Neuronal stem cell (in vitro differentiated cells): ENCODE results near the gene CHN1.

Source experiments
- DNase-seq: peaks from one replicate; pipeline ENCODE4 v3.0.0-alpha.2; 2013; ENCODE audit warnings: low spot score
- H2AFZ ChIP-seq: one replicate; pipeline ENCODE4 v1.6.1; 2013; ENCODE audit warnings: mild to moderate bottlenecking, low read length, inconsistent platforms
- H2AK5ac ChIP-seq: 2 replicates; pipeline ENCODE4 v1.6.1; 2013; ENCODE audit warnings: low read depth, mild to moderate bottlenecking, inconsistent platforms, low read length, moderate library complexity, mixed read lengths
- H2BK120ac ChIP-seq: 2 replicates; pipeline ENCODE4 v1.6.1; 2013; ENCODE audit warnings: low read depth, mild to moderate bottlenecking, inconsistent platforms, low read length, moderate library complexity, mixed read lengths
- H2BK12ac ChIP-seq: one replicate; pipeline ENCODE4 v1.6.1; 2013; ENCODE audit warnings: low read length, inconsistent platforms
- H2BK15ac ChIP-seq: 2 replicates; pipeline ENCODE4 v1.6.1; 2013; ENCODE audit warnings: mild to moderate bottlenecking, low read length, inconsistent platforms, mixed read lengths
- H2BK5ac ChIP-seq: one replicate; pipeline ENCODE4 v1.6.1; 2013; ENCODE audit warnings: inconsistent platforms, mild to moderate bottlenecking, low read length, moderate library complexity
- H3K14ac ChIP-seq: one replicate; pipeline ENCODE4 v1.6.1; 2013; ENCODE audit warnings: low read length, inconsistent platforms
- H3K18ac ChIP-seq: 2 replicates; pipeline ENCODE4 v1.6.1; 2013; ENCODE audit warnings: low read length, inconsistent platforms
- H3K23ac ChIP-seq: 2 replicates; pipeline ENCODE4 v1.6.1; 2013; ENCODE audit warnings: low read depth, mild to moderate bottlenecking, mixed read lengths, low read length, inconsistent platforms; ENCODE audit not compliant: poor library complexity
- H3K27ac ChIP-seq: replicated peaks from 3 replicates; pipeline ENCODE4 v1.5.1; 2013; ENCODE audit warnings: low read length, inconsistent platforms
- H3K27me3 ChIP-seq, 3 experiments: 2 replicates each; pipeline ENCODE4 v1.6.1; 2013; ENCODE audit warnings: low read length in 3 of 3, mild to moderate bottlenecking in 2 of 3, inconsistent platforms in 1 of 3, low read depth in 1 of 3, mixed read lengths in 1 of 3, moderate library complexity in 1 of 3; ENCODE audit not compliant: control insufficient read depth in 3 of 3, insufficient read depth in 3 of 3
- H3K36me3 ChIP-seq, 2 donors: replicated peaks in 1 of 2; 2 replicates each; pipeline ENCODE4 v1.6.1; 2013; ENCODE audit warnings: low read length in 2 of 2; ENCODE audit not compliant: control insufficient read depth in 2 of 2, insufficient read depth in 2 of 2
- H3K4ac ChIP-seq: 2 replicates; pipeline ENCODE4 v1.6.1; 2013; ENCODE audit warnings: inconsistent platforms, mild to moderate bottlenecking, low read length, moderate library complexity
- H3K4me1 ChIP-seq, 2 donors: 1 replicate in 1 of 2; 2 replicates in 1 of 2; pipeline ENCODE4 v1.6.1; 2013; ENCODE audit warnings: low read length in 2 of 2, low read depth in 1 of 2; ENCODE audit not compliant: control insufficient read depth in 2 of 2, insufficient read depth in 1 of 2
- H3K4me2 ChIP-seq: one replicate; pipeline ENCODE4 v1.6.1; 2013; ENCODE audit warnings: mild to moderate bottlenecking, low read length, inconsistent platforms; ENCODE audit not compliant: insufficient read depth, poor library complexity, severe bottlenecking
- H3K4me3 ChIP-seq, 2 donors: 2 replicates each; pipeline ENCODE4 v1.5.1; 2013; ENCODE audit warnings: low read length in 2 of 2, mild to moderate bottlenecking in 2 of 2, inconsistent platforms in 1 of 2, moderate library complexity in 1 of 2
- H3K79me1 ChIP-seq: one replicate; pipeline ENCODE4 v1.6.1; 2013; ENCODE audit warnings: low read depth, mild to moderate bottlenecking, inconsistent platforms, low read length, moderate library complexity
- H3K9ac ChIP-seq: one replicate; pipeline ENCODE4 v1.6.1; 2013; ENCODE audit warnings: mild to moderate bottlenecking, low read depth, low read length, inconsistent platforms; ENCODE audit not compliant: poor library complexity
- H3K9me3 ChIP-seq, 2 donors: replicated peaks in 1 of 2; 2 replicates each; pipeline versions ENCODE3 to v1.6.1; 2013; ENCODE audit warnings: low read length in 2 of 2, mild to moderate bottlenecking in 2 of 2, inconsistent platforms in 1 of 2, low read depth in 1 of 2, mixed read lengths in 1 of 2, moderate library complexity in 1 of 2; ENCODE audit not compliant: control insufficient read depth in 2 of 2, insufficient read depth in 1 of 2
- H4K8ac ChIP-seq: one replicate; pipeline ENCODE4 v1.6.1; 2013; ENCODE audit warnings: low read depth, mild to moderate bottlenecking, inconsistent platforms, low read length, moderate library complexity
- H4K91ac ChIP-seq: one replicate; pipeline ENCODE4 v1.6.1; 2013; ENCODE audit warnings: low read length, low read depth, mild to moderate bottlenecking, inconsistent platforms; ENCODE audit not compliant: poor library complexity
- WGBS, 2 donors: extraction: QIAGEN DNeasy Blood & Tissue Kit; methylation state at CpG; one replicate each; pipeline ENCODE4 v1.1.7; 2013; ENCODE audit warnings: missing lambda C conversion rate in 2 of 2, mixed read lengths in 1 of 2; ENCODE audit not compliant: insufficient read length in 2 of 2, insufficient replicate concordance in 1 of 2; ENCODE audit errors: extremely low coverage in 2 of 2; 5-methylcytosine and 5-hydroxymethylcytosine counted together

CHN1 gene

GRCh38 chr2:174791746-174792280 lies 213.4 kb downstream of the CHN1 start:
- Histone ChIP-seq H4K91ac (no peak overlapping the region), H2BK12ac (no peak overlapping the region), H3K27ac (no peak overlapping the region), H3K4me1 (peaks cover 16 to 35% of the 10 kb centered on the region in 2 donors), H2BK120ac (no peak overlapping the region), H3K9me3 (no peaks in the 10 kb centered on the region), H3K27me3 (no peaks in the 10 kb centered on the region), H3K4me3 (no peak overlapping the region), H3K36me3 (peaks cover 0 to 3% of the 10 kb centered on the region in 2 donors), H3K18ac (no peak overlapping the region), H3K4ac (no peak overlapping the region), H2AK5ac (no peak overlapping the region), H2AFZ (no peak overlapping the region), H2BK15ac (no peak overlapping the region), H4K8ac (no peak overlapping the region), H3K9ac (no peak overlapping the region), H3K23ac (no peak overlapping the region), H3K79me1 (no peaks in the 10 kb centered on the region), H3K4me2 (no peak overlapping the region), H2BK5ac (no peak overlapping the region), H3K14ac (no peak overlapping the region)
- no CpG with 5 or more reads among the region's 7 CpGs for WGBS, 2 donors
- DNase-seq: no peak

- Histone ChIP-seq H3K27ac (no peak overlapping the region), H3K4me3 (no peak overlapping the region), H3K79me1 (no peaks in the 10 kb centered on the region), H3K27me3 (no peaks in the 10 kb centered on the region), H2AK5ac (no peak overlapping the region), H2BK15ac (no peak overlapping the region), H3K36me3 (no peaks in the 10 kb centered on the region), H3K14ac (no peak overlapping the region), H2BK12ac (no peak overlapping the region), H2BK5ac (no peak overlapping the region), H3K23ac (no peak overlapping the region), H4K8ac (no peak overlapping the region), H3K4ac (no peak overlapping the region), H3K4me2 (no peak overlapping the region), H2BK120ac (no peak overlapping the region), H3K18ac (no peak overlapping the region), H4K91ac (no peak overlapping the region), H3K4me1 (peaks cover 13 to 34% of the 10 kb centered on the region in 2 donors), H3K9ac (no peak overlapping the region), H3K9me3 (no peaks in the 10 kb centered on the region), H2AFZ (peak overlapping the region; percentile 12)
- no CpG with 5 or more reads among the region's 8 CpGs for WGBS, 2 donors
- DNase-seq: no peak
Measured at GRCh38 chr2:174791020-174791419, 214.2 kb downstream of the CHN1 start.

DNA sequence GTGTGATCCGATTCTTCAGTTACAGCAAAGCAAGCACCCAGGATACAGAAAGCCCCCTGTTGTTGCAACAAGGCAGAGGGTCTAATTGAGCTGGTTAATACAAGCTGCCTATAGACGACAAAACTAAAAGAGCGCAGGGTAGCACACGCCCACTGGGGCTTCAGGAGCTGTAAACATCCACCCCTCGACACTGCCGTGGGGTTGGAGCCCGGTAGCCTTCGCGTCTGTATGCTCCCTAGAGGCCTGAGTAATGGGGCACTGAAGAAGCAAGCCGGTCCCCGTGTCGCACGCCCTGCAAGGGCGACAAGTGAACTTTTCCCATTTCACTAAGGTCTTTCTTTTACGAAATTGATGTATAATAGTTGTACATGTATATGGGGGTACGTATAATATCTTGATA lies 216.2 kb downstream of the CHN1 start:
- Histone ChIP-seq H3K4me2 (no peak overlapping the region), H3K23ac (no peak overlapping the region), H4K8ac (no peak overlapping the region), H2BK15ac (peak overlapping the region; percentile 40), H3K18ac (peak overlapping the region; percentile 80), H2AFZ (no peak overlapping the region), H2BK5ac (no peak overlapping the region), H3K4me1 (peaks cover 8 to 35% of the 10 kb centered on the region in 2 donors), H3K36me3 (peaks cover 0 to 1% of the 10 kb centered on the region in 2 donors), H3K27me3 (no peaks in the 10 kb centered on the region), H2BK120ac (no peak overlapping the region), H3K4me3 (no peak overlapping the region), H3K27ac (peak overlapping the region; percentile 28), H3K79me1 (no peaks in the 10 kb centered on the region), H2AK5ac (peak overlapping the region; percentile 8), H3K4ac (no peak overlapping the region), H3K9ac (no peak overlapping the region), H2BK12ac (no peak overlapping the region), H3K14ac (no peak overlapping the region), H3K9me3 (no peaks in the 10 kb centered on the region), H4K91ac (no peak overlapping the region)
- WGBS, 2 donors: no CpG with 5 or more reads among the region's 16 CpGs
- DNase-seq: no peak

DNA sequence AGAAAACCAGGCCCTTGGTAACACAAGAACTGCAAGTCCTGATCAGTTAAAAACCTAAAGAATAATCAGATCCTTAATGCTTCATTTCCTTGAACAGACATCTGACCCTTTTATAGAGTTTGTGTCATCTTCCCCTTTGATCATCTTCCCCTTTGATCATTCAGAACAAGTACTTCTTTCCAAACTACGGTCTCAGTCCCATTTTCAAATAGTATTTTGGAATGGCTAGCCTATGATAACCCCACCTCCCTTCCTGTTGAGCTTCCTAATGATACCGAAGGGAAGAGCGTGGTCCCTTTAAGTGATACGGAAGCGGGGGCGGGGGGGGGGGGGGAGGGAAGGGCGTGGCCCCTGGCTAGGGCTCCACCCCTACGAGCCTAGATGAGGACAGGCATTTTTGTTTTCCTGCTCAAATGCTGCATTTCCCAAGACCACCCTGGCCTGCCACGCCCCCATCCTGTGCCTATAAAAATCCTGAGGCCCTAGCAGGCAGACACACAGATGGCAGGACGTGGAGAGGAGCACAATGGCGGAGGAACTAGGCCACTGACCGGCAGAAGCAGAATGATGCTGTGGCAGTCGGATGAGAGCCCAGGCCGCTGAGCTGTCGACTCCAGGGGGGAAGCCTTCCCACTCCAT lies 216.8 kb downstream of the CHN1 start:
- Histone ChIP-seq H3K4ac (no peak overlapping the region), H3K27me3 (no peaks in the 10 kb centered on the region), H2BK15ac (peak overlapping the region; percentile 40), H2BK120ac (no peak overlapping the region), H2BK12ac (no peak overlapping the region), H3K27ac (peak overlapping the region; percentile 24), H3K14ac (no peak overlapping the region), H3K18ac (peak overlapping the region; percentile 49), H3K4me1 (peaks cover 8 to 35% of the 10 kb centered on the region in 2 donors), H2BK5ac (no peak overlapping the region), H3K9ac (no peak overlapping the region), H3K4me3 (no peak overlapping the region), H3K9me3 (no peaks in the 10 kb centered on the region), H3K4me2 (no peak overlapping the region), H3K36me3 (peaks cover 0 to 1% of the 10 kb centered on the region in 2 donors), H2AK5ac (peak overlapping the region; percentile 8), H3K23ac (no peak overlapping the region), H4K91ac (no peak overlapping the region), H4K8ac (no peak overlapping the region), H2AFZ (no peak overlapping the region), H3K79me1 (no peaks in the 10 kb centered on the region)
- no peak for DNase-seq
- WGBS, 2 donors: no CpG with 5 or more reads among the region's 15 CpGs
